Neural progenitor cell (in vitro differentiated cells): ENCODE data around the gene ADRA2B.
"Not testable (repeated sequence)": the region's sequence is repeated elsewhere in the genome, so short reads cannot be mapped to it uniquely, and the experiment has no call there.

ENCODE experiments used
- CTCF ChIP-seq: fragments of 200-600 bp; sonication (generic); IDR thresholded peaks from 2 replicates; pipeline ENCODE4 v1.5.1; 2017; ENCODE audit warnings: antibody characterized with exemption, mild to moderate bottlenecking
- EZH2 ChIP-seq: fragments of 200-600 bp; sonication (generic); IDR thresholded peaks from 2 replicates; pipeline ENCODE4 v1.6.1; 2017; ENCODE audit warnings: antibody characterized with exemption, mild to moderate bottlenecking, moderate library complexity

DNA sequence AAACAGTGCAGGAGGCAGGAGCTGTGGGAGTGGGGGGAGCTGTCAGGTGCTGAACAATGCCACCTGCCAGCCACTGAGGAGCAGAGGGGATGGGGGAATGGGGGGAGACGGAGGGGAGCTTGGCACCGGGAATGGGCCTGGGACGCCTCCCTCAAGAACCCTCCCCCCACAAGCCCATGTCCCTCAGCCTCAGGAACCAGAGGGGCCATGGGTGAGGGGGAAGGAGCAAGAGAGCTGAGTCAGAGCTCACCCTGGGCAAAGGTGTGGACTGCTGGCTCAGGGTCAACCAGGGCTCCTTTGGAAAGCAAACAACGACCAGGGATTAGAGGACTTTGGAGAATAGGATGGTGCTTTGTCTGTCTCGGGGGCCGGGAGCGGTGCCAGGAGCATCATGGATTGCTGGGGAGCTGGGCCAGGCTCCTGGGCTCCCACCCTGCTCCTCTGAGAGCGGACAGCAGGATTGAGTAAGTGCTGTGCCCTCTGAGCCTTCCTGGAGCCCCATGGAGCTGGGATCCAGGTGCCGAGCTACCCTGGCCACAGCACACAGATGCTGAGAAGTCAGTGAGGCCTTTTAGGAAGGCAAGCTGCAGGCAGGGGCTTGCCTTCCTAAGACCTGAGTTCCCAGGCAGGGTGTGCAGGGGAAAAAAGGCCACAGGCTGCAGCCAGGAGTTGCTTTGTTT lies 48.3 kb downstream of the ADRA2B start:
- not testable (repeated sequence) for TF ChIP-seq CTCF, EZH2
